ENCODE data around the gene UBL7.

- TF ChIP-seq CTCF (IDR thresholded peaks at IDR 0.05; ENCODE audit: low read length) (no peak), EZH2 (optimal IDR thresholded peaks at IDR 0.05; ENCODE audit: low read depth, low read length) (no peak)
These were observed 31.1 kb downstream of the UBL7 start for GRCh38 chr15:74429781-74430400.

Data from MM.1S (cell line).